Measurements from ENCODE around the gene PDE4D.

The PDE4D gene

GRCh38 chr5:59351076-59351794, 542.3 kb downstream of the PDE4D start:
- CTCF ChIA-PET, result interaction anchor here (0.8 to 1.2 kb wide), 3 partner anchors 14 to 30 kb away, joined by 3 to 4 read pairs (median 3); no protein-coding TSS in a partner anchor
- DNase-seq, result no peak

GRCh38 chr5:59348189-59348588, 545.3 kb downstream of the PDE4D start:
- H3K27ac Mint-ChIP-seq, result no peak overlapping the region
- H3K4me1 Mint-ChIP-seq, result no peaks in the 10 kb centered on the region
- H3K4me3 Mint-ChIP-seq, result no peak overlapping the region
- CTCF ChIA-PET, result interaction anchor here (0.7 to 1.2 kb wide), 6 partner anchors 16 to 462 kb away, joined by 3 to 12 read pairs (median 4); no protein-coding TSS in a partner anchor
- no peaks in the 10 kb centered on the region for H3K9me3 Mint-ChIP-seq
- no peak for DNase-seq
- H3K36me3 Mint-ChIP-seq, result no peaks in the 10 kb centered on the region
- H3K27me3 Mint-ChIP-seq, result peaks cover 1% of the 10 kb centered on the region

More at GRCh38 chr5:59351076-59351794, 542.3 kb downstream of the PDE4D start:
- Mint-ChIP-seq H3K4me1 (no peaks in the 10 kb centered on the region), H3K36me3 (no peaks in the 10 kb centered on the region), H3K27ac (no peak overlapping the region), H3K9me3 (no peaks in the 10 kb centered on the region), H3K4me3 (no peak overlapping the region), H3K27me3 (peaks cover 7% of the 10 kb centered on the region)

- Mint-ChIP-seq H3K4me1 (no peaks in the 10 kb centered on the region), H3K27ac (no peak overlapping the region), H3K36me3 (no peaks in the 10 kb centered on the region), H3K4me3 (no peak overlapping the region), H3K9me3 (no peaks in the 10 kb centered on the region), H3K27me3 (no peaks in the 10 kb centered on the region)
- CTCF ChIA-PET, result no interaction called here
- no peak for DNase-seq
Measured at GRCh38 chr5:59346982-59347381, 546.5 kb downstream of the PDE4D start.

GRCh38 chr5:59346514-59346913, 547.0 kb downstream of the PDE4D start:
- Mint-ChIP-seq H3K27me3 (no peaks in the 10 kb centered on the region), H3K36me3 (no peaks in the 10 kb centered on the region), H3K4me1 (no peaks in the 10 kb centered on the region), H3K27ac (no peak overlapping the region), H3K9me3 (no peaks in the 10 kb centered on the region), H3K4me3 (no peak overlapping the region)
- CTCF ChIA-PET, result no interaction called here
- DNase-seq, result no peak

GRCh38 chr5:59342181-59342580, 551.3 kb downstream of the PDE4D start:
- no peak overlapping the region for H3K27ac Mint-ChIP-seq

GRCh38 chr5:59341760-59342159, 551.8 kb downstream of the PDE4D start:
- Mint-ChIP-seq H3K36me3 (no peaks in the 10 kb centered on the region), H3K4me3 (no peak overlapping the region), H3K4me1 (no peaks in the 10 kb centered on the region), H3K27ac (no peak overlapping the region), H3K9me3 (no peaks in the 10 kb centered on the region), H3K27me3 (peaks cover 13% of the 10 kb centered on the region)
- CTCF ChIA-PET, result no interaction called here
- no peak for DNase-seq

More at GRCh38 chr5:59342181-59342580, 551.3 kb downstream of the PDE4D start:
- no peaks in the 10 kb centered on the region for H3K9me3 Mint-ChIP-seq
- no peaks in the 10 kb centered on the region for H3K4me1 Mint-ChIP-seq
- DNase-seq, result no peak
- H3K27me3 Mint-ChIP-seq, result peaks cover 10% of the 10 kb centered on the region
- H3K4me3 Mint-ChIP-seq, result no peak overlapping the region
- CTCF ChIA-PET, result no interaction called here
- H3K36me3 Mint-ChIP-seq, result no peaks in the 10 kb centered on the region

- no peaks in the 10 kb centered on the region for H3K36me3 Mint-ChIP-seq
- H3K4me1 Mint-ChIP-seq, result no peaks in the 10 kb centered on the region
- peaks cover 16% of the 10 kb centered on the region for H3K27me3 Mint-ChIP-seq
- no peak overlapping the region for H3K27ac Mint-ChIP-seq
- no peak for DNase-seq
- H3K4me3 Mint-ChIP-seq, result no peak overlapping the region
- no peaks in the 10 kb centered on the region for H3K9me3 Mint-ChIP-seq
- CTCF ChIA-PET, result no interaction called here
Measured at GRCh38 chr5:59341155-59341554, 552.4 kb downstream of the PDE4D start.

GRCh38 chr5:59340637-59341036, 552.9 kb downstream of the PDE4D start:
- Mint-ChIP-seq H3K9me3 (no peaks in the 10 kb centered on the region), H3K36me3 (no peaks in the 10 kb centered on the region), H3K4me1 (no peaks in the 10 kb centered on the region), H3K27ac (no peak overlapping the region), H3K4me3 (no peak overlapping the region), H3K27me3 (peaks cover 16% of the 10 kb centered on the region)
- DNase-seq, result no peak
- CTCF ChIA-PET, result no interaction called here

- CTCF ChIA-PET, result no interaction called here
- Mint-ChIP-seq H3K4me3 (no peak overlapping the region), H3K27me3 (peaks cover 16% of the 10 kb centered on the region), H3K9me3 (no peaks in the 10 kb centered on the region), H3K36me3 (no peaks in the 10 kb centered on the region), H3K27ac (no peak overlapping the region), H3K4me1 (no peaks in the 10 kb centered on the region)
- no peak for DNase-seq
Measured at GRCh38 chr5:59337240-59337639, 556.3 kb downstream of the PDE4D start.

- no peaks in the 10 kb centered on the region for H3K4me1 Mint-ChIP-seq
- H3K27me3 Mint-ChIP-seq, result peaks cover 21% of the 10 kb centered on the region
- no peak overlapping the region for H3K4me3 Mint-ChIP-seq
- CTCF ChIA-PET, result no interaction called here
- DNase-seq, result no peak
- no peaks in the 10 kb centered on the region for H3K36me3 Mint-ChIP-seq
- H3K9me3 Mint-ChIP-seq, result no peaks in the 10 kb centered on the region
- no peak overlapping the region for H3K27ac Mint-ChIP-seq
Measured at GRCh38 chr5:59335544-59335943, 558.0 kb downstream of the PDE4D start.

- Mint-ChIP-seq H3K27me3 (peaks cover 15% of the 10 kb centered on the region), H3K9me3 (no peaks in the 10 kb centered on the region), H3K27ac (no peak overlapping the region), H3K4me1 (no peaks in the 10 kb centered on the region), H3K36me3 (no peaks in the 10 kb centered on the region), H3K4me3 (no peak overlapping the region)
- no peak for DNase-seq
- CTCF ChIA-PET, result interaction anchor here (0.6 kb wide), 1 partner anchor 363 kb away, joined by 3 read pairs; no protein-coding TSS in a partner anchor
Measured at GRCh38 chr5:59333416-59333815, 560.1 kb downstream of the PDE4D start.

GRCh38 chr5:59332236-59332973, 561.1 kb downstream of the PDE4D start:
- no peaks in the 10 kb centered on the region for H3K4me1 Mint-ChIP-seq
- H3K27ac Mint-ChIP-seq, result no peak overlapping the region
- H3K9me3 Mint-ChIP-seq, result no peaks in the 10 kb centered on the region
- no peak for DNase-seq
- no peak overlapping the region for H3K4me3 Mint-ChIP-seq
- H3K36me3 Mint-ChIP-seq, result no peaks in the 10 kb centered on the region
- CTCF ChIA-PET, result no interaction called here
- H3K27me3 Mint-ChIP-seq, result peaks cover 15% of the 10 kb centered on the region

- Mint-ChIP-seq H3K27ac (no peak overlapping the region), H3K4me3 (no peak overlapping the region), H3K36me3 (no peaks in the 10 kb centered on the region), H3K9me3 (no peaks in the 10 kb centered on the region), H3K4me1 (no peaks in the 10 kb centered on the region), H3K27me3 (peaks cover 7% of the 10 kb centered on the region)
- no peak for DNase-seq
- CTCF ChIA-PET, result no interaction called here
Measured at GRCh38 chr5:59330680-59331079, 562.8 kb downstream of the PDE4D start.

GRCh38 chr5:59328709-59329296, 564.7 kb downstream of the PDE4D start:
- Mint-ChIP-seq H3K4me3 (no peak overlapping the region), H3K36me3 (no peaks in the 10 kb centered on the region), H3K4me1 (no peaks in the 10 kb centered on the region), H3K27ac (no peak overlapping the region), H3K27me3 (peaks cover 7% of the 10 kb centered on the region), H3K9me3 (no peaks in the 10 kb centered on the region)
- DNase-seq, result no peak
- CTCF ChIA-PET, result no interaction called here

All from activated naive CD4-positive, alpha-beta T cell treated with anti-CD3 and anti-CD28 coated beads, Interleukin-2, amount 10 ng/mL, durations not matched to agents 7 days and 5 days (primary cell).